Subcutaneous adipose tissue (tissue), 4 donors: ENCODE data around the gene SEMA6D. TPM values are rescaled to one million over a fixed set of nuclear protein-coding genes. Genes with fewer than 3 reads are reported as not detected.

Experiments
- CTCF ChIP-seq: fragments of 450-650 bp; IDR thresholded peaks from one replicate; pipeline ENCODE4 v1.5.1; 2016; ENCODE audit warnings: low read depth, mild to moderate bottlenecking, control low read depth, antibody characterized with exemption, moderate library complexity
- total RNA-seq, 4 donors: library from RNA; depleted of rRNA; stranded (reverse); fragments of >200 nt; gene quantifications; one replicate each; pipeline ENCODE4 v1.1.0, GENCODE V29; 2016

SEMA6D gene
- total RNA-seq, 4 donors from 2014 or later = 3.7 to 9.6 (median 6.3) TPM

- TF ChIP-seq CTCF = no peak
These were observed 15.8 kb downstream of the SEMA6D start for GRCh38 chr15:47733085-47733484.

DNA sequence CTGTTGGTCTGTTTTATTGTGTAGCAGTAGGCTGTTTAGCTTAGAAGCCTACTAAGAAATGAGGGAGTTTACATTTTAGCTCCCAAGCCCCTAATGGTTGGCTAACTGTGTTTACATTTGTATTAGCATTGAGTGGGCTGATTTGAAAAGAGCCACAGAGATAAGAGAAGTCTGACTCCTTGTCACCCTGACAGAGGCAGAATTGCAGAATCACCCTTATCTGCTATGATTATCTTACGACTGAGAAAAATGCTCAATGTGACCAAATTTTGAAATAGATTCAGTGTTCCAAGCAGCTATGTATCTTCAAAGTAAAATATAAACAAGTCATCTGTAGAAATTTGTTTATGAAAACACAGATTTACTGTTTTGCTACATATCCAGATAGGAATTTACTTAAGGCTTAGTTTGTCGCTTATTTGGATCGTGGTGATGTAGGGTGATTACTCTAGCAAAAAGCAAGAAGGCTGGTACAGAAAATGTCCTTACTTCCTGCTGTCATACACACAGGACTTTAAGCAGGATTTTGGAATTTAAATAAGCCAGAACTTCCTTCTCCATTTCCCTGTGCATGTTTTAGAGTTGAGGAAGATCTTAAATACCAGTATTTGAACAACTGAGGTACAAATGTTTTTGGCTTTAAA is 19.0 kb downstream of the SEMA6D start:
- TF ChIP-seq CTCF = no peak

GRCh38 chr15:47737477-47737876 is 20.2 kb downstream of the SEMA6D start:
- TF ChIP-seq CTCF = no peak

DNA sequence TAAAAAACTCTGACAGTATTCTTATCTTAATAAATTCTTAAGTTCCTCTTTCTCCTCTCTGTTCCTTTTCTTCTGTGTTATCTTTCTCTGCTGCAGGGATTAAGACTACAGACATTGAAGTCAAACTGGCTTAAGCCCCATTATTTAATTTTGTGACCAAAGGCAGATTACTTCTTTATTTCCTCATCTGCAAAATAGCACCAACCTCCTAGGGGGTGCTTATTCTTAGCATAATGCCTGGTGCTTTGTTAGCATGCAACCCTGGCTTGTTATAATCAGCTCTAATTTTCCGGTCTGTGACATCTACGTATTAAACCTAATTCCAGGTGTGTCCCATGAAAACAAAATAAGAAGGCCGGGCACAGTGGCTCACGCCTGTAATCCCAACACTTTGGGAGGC is 23.8 kb downstream of the SEMA6D start:
- TF ChIP-seq CTCF = no peak

GRCh38 chr15:47741907-47742306 is 24.6 kb downstream of the SEMA6D start:
- no peak for TF ChIP-seq CTCF

GRCh38 chr15:47742334-47742733 is 25.0 kb downstream of the SEMA6D start:
- no peak for TF ChIP-seq CTCF

DNA sequence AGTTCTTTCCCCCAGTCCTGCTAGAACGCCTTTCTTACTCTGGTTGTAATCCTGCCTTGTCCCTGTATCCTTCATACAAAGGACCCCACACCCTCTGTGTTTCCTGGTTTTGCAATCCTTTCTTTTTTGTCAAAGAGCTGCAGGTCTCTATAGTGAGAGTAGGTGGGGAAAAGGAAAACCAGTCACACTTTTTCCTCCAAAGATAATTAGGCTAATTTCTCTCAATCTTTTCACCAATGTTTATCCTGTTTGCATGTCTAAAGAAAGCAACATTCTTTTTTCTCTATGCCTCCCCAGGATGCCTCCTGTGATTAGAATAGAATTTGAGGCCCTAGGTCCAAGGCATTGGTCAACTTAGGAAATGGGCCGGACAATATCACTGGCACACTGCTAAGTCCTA is 25.4 kb downstream of the SEMA6D start:
- no peak for TF ChIP-seq CTCF
